Ishikawa (cell line): Measurements from ENCODE around the gene KASH5.

Source experiments
- CEBPB ChIP-seq: IDR thresholded peaks from 2 replicates; pipeline ENCODE4 v1.6.1; 2012
- CREB1 ChIP-seq: IDR thresholded peaks from 2 replicates; pipeline ENCODE4 v1.6.1; 2012; ENCODE audit warnings: low read depth
- EP300 ChIP-seq: IDR thresholded peaks from 2 replicates; pipeline ENCODE4 v1.6.1; 2012; ENCODE audit warnings: borderline replicate concordance
- FOXM1 ChIP-seq: IDR thresholded peaks from 2 replicates; pipeline ENCODE4 v1.6.1; 2012; ENCODE audit warnings: low read depth, borderline replicate concordance
- MAX ChIP-seq: IDR thresholded peaks from 2 replicates; pipeline ENCODE4 v1.6.1; 2012
- NFIC ChIP-seq: IDR thresholded peaks from 2 replicates; pipeline ENCODE4 v1.6.1; 2012
- RAD21 ChIP-seq: IDR thresholded peaks from 2 replicates; pipeline ENCODE4 v1.6.1; 2012; ENCODE audit warnings: low read depth
- REST ChIP-seq: IDR thresholded peaks from 2 replicates; pipeline ENCODE4 v1.6.1; 2012; ENCODE audit warnings: low read depth, mild to moderate bottlenecking
- TAF1 ChIP-seq: IDR thresholded peaks from 2 replicates; pipeline ENCODE4 v1.6.1; 2012; ENCODE audit warnings: low read depth, mild to moderate bottlenecking
- TCF12 ChIP-seq: IDR thresholded peaks from 2 replicates; pipeline ENCODE4 v1.6.1; 2012; ENCODE audit warnings: low read depth
- TEAD4 ChIP-seq: IDR thresholded peaks from 2 replicates; pipeline ENCODE4 v1.6.1; 2012
- USF1 ChIP-seq: IDR thresholded peaks from 2 replicates; pipeline ENCODE4 v1.6.1; 2012
- YY1 ChIP-seq: IDR thresholded peaks from 2 replicates; pipeline ENCODE4 v1.6.1; 2012; ENCODE audit warnings: low read depth
- ZBTB7A ChIP-seq: IDR thresholded peaks from 2 replicates; pipeline ENCODE4 v1.6.1; 2012; ENCODE audit warnings: low read depth

GRCh38 chr19:49414256-49414655 lies 26.2 kb downstream of the KASH5 start:
- no peak for TF ChIP-seq USF1
- TF ChIP-seq RAD21, result no peak
- TF ChIP-seq CREB1, result no peak
- no peak for TF ChIP-seq EP300
- no peak for TF ChIP-seq FOXM1
- TF ChIP-seq CEBPB, result no peak
- no peak for TF ChIP-seq REST
- no peak for TF ChIP-seq TEAD4
- TF ChIP-seq TAF1, result no peak
- no peak for TF ChIP-seq NFIC
- TF ChIP-seq MAX, result no peak
- no peak for TF ChIP-seq YY1
- TF ChIP-seq TCF12, result no peak
- no peak for TF ChIP-seq ZBTB7A
